ENCODE measurements around the gene SNX2.
A peak's percentile ranks its signal among the peaks of the same experiment; 100 is the strongest.
"Not testable (repeated sequence)": the region's sequence is repeated elsewhere in the genome, so short reads cannot be mapped to it uniquely, and the experiment has no call there.

Gene SNX2, protein sequence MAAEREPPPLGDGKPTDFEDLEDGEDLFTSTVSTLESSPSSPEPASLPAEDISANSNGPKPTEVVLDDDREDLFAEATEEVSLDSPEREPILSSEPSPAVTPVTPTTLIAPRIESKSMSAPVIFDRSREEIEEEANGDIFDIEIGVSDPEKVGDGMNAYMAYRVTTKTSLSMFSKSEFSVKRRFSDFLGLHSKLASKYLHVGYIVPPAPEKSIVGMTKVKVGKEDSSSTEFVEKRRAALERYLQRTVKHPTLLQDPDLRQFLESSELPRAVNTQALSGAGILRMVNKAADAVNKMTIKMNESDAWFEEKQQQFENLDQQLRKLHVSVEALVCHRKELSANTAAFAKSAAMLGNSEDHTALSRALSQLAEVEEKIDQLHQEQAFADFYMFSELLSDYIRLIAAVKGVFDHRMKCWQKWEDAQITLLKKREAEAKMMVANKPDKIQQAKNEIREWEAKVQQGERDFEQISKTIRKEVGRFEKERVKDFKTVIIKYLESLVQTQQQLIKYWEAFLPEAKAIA

DNA sequence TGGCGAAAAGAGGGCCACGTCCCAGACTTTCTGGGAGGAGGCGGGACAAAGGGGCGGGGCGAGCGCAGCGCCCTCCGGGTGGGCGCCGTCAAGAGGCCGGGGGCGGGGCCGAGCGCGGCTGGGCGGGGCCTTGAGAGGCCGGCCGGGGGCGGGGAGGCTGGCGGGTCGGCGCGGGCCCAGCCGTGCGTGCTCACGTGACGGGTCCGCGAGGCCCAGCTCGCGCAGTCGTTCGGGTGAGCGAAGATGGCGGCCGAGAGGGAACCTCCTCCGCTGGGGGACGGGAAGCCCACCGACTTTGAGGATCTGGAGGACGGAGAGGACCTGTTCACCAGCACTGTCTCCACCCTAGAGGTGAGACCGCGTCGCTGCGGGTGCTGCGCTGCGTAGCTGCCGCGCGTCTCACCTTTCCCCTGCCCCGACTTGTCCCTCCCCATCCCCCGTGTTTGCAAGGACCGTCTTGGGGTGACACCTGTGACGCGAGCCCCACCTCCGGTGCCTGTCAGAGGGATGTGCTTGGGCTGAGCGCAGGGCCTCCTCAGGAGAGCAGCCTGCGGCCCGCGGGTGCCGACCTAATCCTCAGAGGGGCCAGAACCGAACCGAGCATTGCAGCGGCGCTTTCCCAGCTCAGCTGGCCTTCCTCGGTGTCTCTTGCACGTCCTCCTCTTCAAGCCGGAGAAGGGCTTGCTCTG, at the start of gene SNX2:
Gene SNX2, plus strand, starts transcription at position 220 of the 689 bp plus-strand sequence. Its CDS starts 24 bp downstream, at position 244.
- DNase-seq, result peak; percentile 88

DNA sequence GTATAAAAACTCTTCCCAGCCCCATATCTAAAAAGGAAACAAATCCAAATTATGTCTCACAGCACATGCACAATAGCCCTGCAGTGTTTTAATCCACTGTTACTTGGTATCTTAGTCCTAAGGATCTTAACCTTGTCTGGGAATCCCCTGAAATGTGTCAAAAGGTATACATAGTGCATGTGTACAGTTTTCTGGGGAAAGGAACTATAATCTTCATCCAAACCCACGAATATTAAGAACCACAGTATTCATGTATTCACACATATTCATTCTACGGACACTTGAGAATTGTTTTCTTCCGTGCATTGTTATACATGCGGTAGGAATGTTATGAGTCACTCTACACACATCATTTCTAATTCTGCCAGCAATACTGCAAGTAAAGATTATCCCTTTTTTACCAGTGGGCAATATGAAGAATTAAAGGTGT, 47.8 kb upstream of the SNX2 start:
- no peak for DNase-seq

DNA sequence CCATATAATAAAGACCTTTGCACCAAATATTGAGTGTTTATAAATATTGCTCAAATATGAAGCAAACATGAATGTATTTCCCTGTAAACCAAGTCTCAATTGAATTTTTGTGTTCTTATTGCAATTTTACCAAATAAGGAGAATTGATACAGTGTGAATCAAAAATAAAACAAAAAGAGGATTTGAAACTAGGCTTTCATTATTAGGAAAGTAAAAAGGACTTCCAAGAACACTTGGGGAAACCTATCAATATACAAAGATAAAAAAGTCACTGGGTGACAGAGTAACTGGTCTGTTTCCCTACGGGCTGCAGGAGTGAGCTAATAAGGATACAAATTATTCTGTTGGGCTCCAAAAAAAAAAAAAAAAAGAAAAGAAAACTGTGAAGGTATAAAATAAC, 44.8 kb upstream of the SNX2 start:
- DNase-seq, result no peak

DNA sequence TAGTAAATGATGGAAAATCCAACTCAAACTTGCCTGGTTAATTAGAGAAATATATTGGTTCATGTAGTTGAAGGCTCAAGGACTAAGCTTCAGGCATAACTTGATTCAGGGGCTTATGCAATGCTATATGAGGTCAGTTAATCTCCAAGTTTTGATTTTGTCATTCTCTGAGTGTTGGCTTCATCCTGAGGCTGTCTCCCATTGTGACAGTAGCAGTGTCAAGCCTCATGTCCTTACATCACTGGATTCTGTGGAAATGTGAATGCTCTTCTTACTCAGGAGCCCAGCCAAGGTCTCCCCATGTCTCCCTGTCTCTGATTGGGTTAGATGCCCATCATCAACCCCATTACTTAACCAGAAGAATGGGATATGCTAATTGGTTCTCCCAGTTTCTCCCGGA, 44.4 kb upstream of the SNX2 start:
- no peak for DNase-seq

DNA sequence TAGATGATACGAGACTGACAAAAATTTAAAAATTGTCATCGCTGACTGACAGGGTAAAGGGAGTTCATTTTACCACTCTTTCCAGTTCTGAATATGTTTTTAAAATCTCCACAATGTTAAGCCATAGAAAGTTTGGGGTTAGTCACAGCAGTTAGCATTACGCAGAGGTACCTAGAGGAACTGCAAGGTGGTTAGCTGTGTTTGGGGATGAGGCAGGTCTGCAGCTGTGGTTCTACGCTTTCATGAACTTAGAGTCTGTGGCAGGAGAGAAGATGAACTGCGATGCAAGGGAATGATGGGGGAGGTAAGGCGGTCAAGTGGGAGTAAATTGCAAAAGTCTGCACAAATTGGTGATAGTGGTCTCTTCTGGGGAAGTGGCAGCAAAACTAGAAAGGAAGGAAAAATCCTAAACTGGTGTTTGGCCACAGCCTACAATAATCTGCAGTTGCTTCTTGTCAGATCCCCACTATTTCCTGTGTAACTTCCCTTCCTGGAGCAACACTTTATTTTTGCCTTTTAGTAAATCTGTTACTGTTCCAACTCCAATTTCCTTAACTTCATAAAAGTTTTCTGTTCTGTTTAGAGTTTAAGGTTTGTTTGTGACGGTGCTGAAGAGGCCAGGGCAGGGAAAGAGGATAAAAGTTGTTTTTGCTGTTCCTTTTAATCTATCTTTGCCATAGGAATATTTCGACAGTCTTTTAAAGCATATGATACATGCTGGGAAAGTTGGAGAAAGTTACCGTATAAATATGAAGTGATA, 38.6 kb upstream of the SNX2 start:
- no peak for DNase-seq

DNA sequence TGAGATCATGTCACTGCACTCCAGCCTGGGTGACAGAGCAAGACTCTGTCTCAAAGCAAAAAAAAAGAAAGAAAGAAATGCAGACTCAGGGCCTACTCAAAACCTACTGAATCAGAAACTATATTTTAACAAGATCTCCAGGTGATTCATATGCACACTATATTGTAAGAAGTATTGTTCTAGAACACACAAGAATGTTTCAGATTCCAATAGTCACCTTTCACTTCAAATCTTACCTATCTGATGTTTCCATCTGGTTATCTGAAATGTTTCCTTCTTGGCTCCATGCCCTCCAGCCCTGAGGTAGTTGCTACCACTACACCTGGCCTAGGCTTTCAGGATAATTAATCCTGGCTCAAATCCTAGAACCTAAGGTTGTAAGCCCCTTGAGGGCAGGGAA, 36.8 kb upstream of the SNX2 start:
- no peak for DNase-seq

DNA sequence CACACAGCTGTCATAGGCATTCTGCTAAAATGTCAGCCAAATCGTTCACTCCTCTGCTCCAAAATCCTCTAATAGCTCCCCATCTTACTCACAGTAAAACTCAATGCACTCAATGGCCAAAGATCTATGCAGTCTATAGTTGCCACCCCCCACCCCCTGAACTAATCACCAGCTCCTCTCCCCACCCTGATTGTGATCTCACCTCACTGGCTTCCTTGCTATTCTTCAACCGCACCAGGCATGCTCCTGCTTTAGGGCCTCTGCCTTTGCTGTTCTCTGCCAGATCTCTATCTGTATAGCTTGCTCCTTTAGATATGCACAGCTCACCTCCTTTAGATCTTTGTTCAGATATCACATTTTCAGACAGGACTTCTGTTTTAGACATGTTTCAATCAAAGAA, 33.2 kb upstream of the SNX2 start:
- DNase-seq, result no peak

DNA sequence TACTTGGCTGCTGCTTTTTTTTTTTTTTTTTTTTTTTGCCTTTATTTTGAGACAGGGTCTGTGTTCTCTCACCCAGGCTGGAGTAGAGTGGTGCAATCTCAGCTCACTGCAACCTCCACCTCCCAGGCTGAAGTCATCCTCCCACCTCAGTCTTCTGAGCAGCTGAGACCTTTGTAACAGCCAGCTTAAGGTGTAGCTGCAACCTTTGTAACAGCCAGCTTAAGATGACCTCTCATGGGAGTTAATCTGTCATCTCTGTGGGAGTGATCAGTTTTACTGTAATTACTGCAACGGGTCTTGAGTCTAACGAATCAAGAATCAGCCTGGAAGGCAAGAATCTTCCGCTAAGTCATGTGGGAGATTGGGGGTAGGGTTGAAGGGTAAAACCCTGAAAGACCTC, 31.6 kb upstream of the SNX2 start:
- DNase-seq, result no peak

DNA sequence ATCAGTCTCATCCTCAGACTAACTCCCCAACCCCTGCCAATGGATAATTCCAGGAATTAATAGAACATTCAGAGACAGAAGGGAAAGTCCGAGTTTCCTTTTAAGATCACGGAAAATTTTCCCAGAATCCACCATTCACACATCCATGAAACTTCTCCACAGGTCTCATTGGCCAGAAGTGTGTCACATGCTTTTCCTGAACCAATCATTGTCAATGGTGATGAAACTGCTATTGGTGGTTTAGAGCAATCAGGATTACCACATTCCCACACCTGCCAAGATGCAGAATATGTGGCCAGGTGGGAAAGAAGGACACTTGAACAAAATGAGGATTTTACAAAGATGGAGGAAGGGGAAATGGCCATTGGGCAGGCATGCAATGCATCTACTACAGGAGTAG, 29.3 kb upstream of the SNX2 start:
- DNase-seq, result no peak

DNA sequence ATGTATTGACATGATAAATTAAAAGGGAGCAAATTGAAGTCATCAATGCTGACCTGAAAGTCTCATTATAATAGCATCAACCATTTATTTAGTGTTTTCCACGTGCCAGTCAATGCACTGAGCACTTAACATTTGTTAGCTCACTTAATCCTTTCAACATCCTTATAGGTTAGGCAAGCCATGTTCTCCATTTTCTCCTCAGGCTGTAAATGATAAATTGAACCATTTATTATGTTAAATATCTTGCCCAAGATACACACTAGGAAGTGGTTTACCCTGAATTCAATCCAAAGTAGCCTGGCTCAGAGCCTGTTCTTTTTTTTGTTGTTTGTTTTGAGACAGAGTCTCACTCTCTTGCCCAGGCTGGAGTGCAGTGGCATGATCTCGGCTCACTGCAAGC, 25.0 kb upstream of the SNX2 start:
- DNase-seq, result no peak

DNA sequence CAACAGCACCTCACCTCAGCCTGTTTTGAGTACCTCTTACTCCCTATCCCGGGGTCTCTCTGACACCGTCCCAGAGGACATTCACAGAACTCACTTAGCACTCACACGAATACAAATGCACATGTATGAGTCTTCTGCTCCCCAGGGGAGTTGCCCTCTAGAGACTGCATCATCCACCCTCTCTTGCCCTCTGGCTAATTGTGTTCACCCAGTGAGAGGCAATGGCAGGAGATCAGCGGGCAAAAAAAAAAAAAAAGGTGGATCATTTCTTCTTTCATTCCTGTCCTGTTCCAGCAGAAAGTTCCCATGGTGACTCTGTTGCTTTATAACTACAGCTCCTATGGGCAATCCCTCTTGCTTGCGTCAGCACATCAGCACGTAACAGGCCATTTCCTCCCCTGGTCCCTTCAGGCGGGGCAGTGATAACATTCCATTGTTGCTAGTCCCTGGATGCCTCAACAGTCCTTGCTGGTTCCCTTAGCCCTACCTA, 23.5 kb upstream of the SNX2 start:
- peak; percentile 23 for DNase-seq

DNA sequence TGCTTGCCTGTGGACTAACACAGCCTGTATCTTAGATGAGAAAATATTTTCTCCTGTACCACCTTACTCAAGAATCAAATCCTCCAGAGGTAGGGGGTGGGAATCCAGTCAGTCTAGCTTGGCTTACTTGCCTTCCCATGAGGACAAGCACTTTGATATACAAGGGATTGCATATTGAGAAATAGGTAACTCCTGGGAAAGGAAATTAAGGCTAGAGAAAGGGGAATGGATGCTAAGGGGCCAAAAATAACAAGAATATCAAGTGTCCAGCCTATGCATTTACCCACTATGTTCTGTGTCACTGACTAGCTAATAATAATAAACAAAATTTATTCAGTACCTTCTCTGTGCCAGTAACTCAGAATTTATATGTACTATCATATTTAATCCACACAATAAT, 21.4 kb upstream of the SNX2 start:
- no peak for DNase-seq

DNA sequence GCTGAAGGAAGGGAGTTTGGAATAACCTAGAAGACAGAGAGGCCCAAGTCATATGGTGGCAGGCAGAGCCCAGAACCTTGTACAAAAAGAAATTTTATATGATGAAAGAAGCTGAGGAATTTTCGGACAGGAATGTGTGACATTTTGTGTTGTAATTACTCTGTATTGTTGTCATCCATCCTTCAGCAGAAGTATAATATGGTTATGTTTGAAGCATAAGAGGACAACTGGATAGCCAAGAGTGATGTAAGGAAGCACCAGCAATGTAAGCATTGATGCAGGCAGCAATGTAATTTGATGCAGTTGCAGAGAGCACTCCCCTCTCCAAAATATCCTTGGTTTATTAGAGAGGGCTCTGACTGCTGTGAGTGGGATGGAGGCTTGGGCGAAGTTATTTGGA, 19.1 kb upstream of the SNX2 start:
- DNase-seq, result no peak

DNA sequence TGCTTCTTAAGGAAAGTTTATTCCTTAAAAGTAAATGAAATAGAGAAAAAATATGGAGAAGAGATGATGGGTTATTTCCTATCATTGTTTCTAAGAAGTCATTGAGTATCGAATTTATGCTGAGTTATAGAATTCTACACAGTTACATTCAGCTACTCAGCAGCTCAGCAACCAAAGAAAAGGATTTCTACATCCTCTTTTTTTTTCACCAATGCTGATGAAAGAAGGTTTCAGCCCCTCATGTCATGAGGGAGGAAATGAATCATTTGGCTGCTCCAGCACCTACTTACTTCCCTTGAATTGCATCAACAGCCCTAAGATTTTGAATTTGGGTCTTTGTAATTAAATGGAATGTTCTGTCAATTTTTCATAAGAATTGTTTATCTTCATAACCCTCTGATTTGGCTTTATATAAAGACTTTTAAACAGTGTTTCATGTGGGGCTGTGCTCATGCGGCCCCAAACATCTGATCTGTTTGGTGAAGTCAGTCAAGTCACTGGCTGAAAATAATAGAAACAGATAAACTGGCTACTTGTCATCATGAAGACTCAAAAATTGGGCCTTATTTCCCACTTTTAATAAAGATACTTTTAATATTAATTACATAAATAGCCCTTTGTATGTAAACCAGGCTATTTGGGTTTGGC, 18.5 kb upstream of the SNX2 start:
- no peak for DNase-seq

DNA sequence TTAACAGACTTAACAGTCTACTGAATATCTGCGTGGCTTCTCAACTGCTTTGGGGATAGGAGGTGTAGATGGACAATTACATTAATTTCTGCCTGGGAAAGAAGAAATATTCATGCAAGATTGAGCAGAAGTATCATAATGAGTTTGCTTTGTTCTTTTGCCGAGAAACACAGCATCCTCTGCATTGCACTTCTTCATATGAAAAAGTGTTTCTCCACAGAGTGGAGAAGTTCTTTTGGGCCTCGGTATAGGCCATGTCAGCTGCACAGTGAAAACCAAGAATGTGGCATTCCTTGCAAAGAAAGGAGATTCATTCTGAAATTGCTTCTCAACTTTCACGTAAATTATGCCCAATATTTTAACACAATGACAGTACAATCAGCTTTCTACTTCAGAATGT, 17.6 kb upstream of the SNX2 start:
- no peak for DNase-seq

DNA sequence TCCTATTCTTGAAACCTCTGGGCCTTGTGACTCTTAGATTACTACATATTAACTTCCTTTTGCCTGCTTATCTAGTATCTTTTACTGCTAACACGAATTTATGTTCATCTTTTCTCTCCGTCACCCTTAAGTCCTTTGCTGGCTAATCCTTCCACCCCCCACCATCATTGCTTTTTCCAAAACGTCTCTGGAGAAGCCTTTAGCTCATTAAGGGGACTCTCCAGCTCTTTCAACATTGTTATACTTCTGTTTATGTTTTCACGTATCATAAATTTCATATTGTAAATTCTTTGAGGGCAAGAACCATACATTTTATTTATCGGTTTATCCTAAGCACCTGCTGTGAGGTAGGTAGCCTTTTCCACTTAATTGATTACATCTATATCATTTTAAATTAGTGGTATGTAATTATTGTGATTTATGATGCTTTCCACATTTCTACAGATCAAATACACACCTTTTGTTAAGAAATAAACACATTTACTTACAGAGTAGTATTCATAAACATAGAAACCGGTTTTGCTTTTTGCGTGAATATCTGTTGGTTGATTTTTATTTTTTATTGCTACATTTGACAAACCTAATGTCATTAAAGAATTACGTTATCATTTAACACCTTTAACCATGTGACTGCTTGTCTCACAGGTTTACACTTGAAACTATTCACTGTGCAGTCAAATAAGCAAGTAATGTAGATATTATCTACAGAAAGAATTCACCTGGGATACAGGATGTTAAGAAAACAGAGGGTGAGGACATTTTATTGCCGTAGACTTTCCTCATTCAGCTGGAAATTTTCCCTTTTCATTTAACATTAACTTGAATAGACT, 15.4 kb upstream of the SNX2 start:
- no peak for DNase-seq

DNA sequence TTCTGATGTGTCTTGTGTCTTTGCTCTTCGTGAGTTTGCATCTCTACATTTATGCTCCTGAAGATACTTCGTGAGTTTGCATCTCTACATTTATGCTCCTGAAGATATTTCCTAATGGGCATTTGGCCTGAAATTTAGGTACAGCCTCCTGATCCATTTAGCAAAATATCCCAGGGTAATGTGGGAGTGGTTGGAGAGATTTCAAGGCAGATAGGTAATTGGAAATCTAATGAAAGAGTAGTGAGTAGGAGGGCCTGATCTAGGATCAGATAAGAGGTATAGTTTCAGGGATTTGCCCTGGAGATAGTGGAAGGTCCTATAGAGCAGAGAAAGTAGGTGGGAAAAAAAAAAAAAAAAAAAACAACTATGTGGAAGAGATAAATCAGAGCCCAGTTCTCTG, 14.6 kb upstream of the SNX2 start:
- DNase-seq, result no peak

DNA sequence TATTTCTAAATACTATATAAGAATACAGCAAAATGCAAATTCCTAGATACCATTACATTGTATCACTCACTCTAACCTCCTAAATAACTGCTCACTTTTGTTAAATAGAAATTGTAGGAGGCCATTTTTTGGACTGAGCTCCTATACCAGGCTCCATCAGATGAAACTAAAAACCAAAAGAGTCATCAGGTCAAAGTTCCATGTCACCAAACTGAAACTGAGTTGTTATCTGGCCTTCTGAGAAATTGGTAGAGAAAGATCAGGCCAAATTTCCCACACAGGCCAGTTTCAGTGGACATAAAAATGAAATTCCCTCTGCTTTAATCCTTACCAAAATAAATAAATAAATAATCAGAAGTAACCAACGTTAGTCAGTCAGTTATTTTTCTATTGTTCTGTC, 13.8 kb upstream of the SNX2 start:
- no peak for DNase-seq

DNA sequence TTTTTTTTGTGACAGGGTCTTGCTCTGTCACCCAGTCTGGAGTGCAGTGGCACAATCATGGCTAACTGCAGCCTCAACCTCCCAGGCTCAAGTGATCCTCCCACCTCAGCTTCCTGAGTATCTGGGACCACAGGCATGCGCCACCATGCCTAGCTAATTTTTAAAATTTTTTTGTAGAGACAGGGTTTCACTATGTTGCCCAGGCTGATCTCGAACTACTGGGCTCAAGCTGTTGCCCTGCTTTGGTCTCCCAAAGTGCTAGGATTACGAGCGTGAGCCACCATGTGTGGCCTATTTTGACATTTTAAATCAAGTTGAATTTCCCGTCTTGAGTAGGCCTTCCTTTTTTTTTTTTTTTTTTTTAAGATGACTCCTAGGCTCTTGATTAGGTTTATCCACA, 13.0 kb upstream of the SNX2 start:
- DNase-seq, result not testable (repeated sequence)

DNA sequence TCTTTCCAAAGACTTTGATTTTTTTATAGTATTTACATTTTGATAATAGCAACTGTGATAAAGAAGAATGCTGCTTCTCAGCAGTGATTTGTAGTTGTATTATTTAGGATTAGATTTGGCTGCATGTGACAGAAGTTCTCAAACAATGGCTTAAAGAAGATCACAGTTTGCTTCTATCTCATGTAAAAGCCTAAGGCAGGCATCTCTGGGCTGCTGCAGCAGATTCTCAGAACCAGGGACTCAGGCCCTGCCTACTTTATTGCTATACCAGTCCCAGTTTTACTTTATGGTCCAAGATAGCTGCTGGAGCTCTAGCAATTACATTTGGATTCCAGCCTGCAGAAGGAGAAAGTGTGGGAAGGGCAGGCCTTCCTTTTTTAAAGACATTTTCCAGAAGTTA, 8.8 kb upstream of the SNX2 start:
- DNase-seq, result no peak

DNA sequence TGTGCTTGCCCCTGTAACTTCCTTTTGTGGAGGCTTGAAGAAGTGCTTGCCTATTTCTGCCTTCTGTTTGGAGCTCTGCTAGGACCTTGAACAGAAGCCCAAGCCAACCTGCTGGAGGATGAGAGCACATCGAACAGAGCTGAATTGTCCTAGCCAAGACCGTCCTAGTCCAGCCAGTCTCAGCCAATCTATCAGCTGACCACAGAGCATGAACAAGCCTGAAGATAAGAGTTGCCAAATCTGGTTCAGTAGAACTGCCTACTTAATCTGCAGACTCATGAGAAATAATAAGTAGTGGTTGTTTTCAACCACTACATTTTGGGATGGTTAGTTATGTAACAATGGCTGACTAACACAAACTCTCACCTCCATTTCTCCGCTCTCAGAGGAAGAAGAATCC, 4.4 kb upstream of the SNX2 start:
- DNase-seq, result no peak

DNA sequence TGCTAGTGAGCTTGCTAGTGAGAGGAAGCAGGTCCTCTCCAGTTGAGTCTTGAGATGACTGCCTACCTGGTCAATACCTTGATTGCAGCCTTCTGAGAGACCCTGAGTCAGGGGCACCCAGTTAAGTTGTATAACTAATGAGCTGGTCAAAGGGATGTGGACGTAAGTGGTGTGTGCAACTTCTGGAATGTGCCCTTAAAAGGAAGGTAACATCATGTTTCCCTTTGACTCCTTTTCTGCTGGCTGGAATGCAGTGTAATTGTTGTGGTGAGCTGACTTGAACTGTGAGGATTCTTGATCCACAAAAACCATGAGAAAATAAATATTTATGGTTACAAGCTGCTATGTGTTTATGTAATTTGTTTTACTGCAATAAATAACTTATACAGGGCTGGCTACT, 2.4 kb upstream of the SNX2 start:
- DNase-seq, result no peak
